ENCODE data around the gene GALNT9. TPM values are rescaled to one million over a fixed set of nuclear protein-coding genes. Genes with fewer than 3 reads are reported as not detected.
"Not testable (repeated sequence)": the region's sequence is repeated elsewhere in the genome, so short reads cannot be mapped to it uniquely, and the experiment has no call there.

GALNT9 gene
- total and polyA plus RNA-seq, 2 experiments from 2014 or later = 0.33 to 1.4 TPM

- Histone ChIP-seq H3K36me3 (ENCODE audit: low read depth) (no peaks in the 10 kb centered on the region), H3K9ac (no peak overlapping the region), H3K4me1 (ENCODE audit: insufficient read depth) (peaks cover 3% of the 10 kb centered on the region; the same call in 1 of the 2 replicates), H3K4me3 (no peak overlapping the region), H3K9me2 (ENCODE audit: insufficient read depth) (no peaks in the 10 kb centered on the region), H3K79me2 (ENCODE audit: insufficient read depth) (no peaks in the 10 kb centered on the region), H3K27ac (no peak overlapping the region), H4K20me1 (ENCODE audit: insufficient read depth) (no peaks in the 10 kb centered on the region), H3K9me3 (ENCODE audit: low read depth) (no peaks in the 10 kb centered on the region), H3K4me2 (ENCODE audit: unreplicated experiment) (no peak overlapping the region), H3F3A (ENCODE audit: insufficient read depth) (no peaks in the 10 kb centered on the region), H3K27me3 (replicated peaks; ENCODE audit: insufficient read depth) (no peaks in the 10 kb centered on the region; the same call in 1 of the 2 replicates), H2AFZ (no peak overlapping the region)
- WGBS, 2 experiments (ENCODE audit: low coverage in 1 of 2, low lambda C conversion rate in 2 of 2, missing lambda C conversion rate in 2 of 2) = 63 to 65% methylated on average over 16 of the region's 16 CpGs
- TF ChIP-seq EZH2phosphoT487 (IDR thresholded peaks at IDR 0.05; ENCODE audit: insufficient read depth, low read depth) = no peak
- no peak for TF ChIP-seq EZH2 (IDR thresholded peaks at IDR 0.05; ENCODE audit: insufficient read depth, poor library complexity, severe bottlenecking)
- DNase-seq = no peak
- in situ Hi-C loops (cut with MboI) = no loop called here
Measured at GRCh38 chr12:132359971-132360370, 30.6 kb upstream of the GALNT9 start.

DNA sequence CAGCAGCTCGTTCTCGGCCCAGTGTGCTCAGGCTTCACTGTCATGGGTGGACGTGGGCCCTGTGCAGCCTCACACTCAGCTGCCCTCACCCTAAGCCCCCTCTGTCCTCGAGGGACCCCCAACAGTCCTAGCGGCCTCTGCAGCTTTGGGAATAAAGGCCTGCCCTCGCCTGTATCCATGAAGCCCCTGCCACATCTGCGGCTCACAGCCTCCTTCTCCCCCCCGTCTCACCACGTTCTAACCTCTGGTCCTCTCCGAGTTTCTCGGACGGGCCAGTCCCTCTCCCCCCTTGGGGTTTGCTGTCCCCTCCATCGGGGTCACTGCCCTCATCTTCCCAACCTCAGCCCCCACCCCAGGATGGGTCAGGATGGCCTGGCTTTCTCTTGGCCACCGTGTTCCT lies 30.2 kb upstream of the GALNT9 start:
- TF ChIP-seq EZH2phosphoT487 (IDR thresholded peaks at IDR 0.05; ENCODE audit: insufficient read depth, low read depth) (no peak), EZH2 (IDR thresholded peaks at IDR 0.05; ENCODE audit: insufficient read depth, poor library complexity, severe bottlenecking) (no peak)
- Histone ChIP-seq H3K9ac (no peak overlapping the region), H3K9me3 (ENCODE audit: low read depth) (no peaks in the 10 kb centered on the region), H4K20me1 (ENCODE audit: insufficient read depth) (no peaks in the 10 kb centered on the region), H3K27me3 (replicated peaks; ENCODE audit: insufficient read depth) (peaks cover 1% of the 10 kb centered on the region; the same call in 1 of the 2 replicates), H3F3A (ENCODE audit: insufficient read depth) (no peaks in the 10 kb centered on the region), H3K4me3 (no peak overlapping the region), H3K79me2 (ENCODE audit: insufficient read depth) (no peaks in the 10 kb centered on the region), H3K36me3 (ENCODE audit: low read depth) (no peaks in the 10 kb centered on the region), H3K9me2 (ENCODE audit: insufficient read depth) (no peaks in the 10 kb centered on the region), H3K4me1 (ENCODE audit: insufficient read depth) (peaks cover 3% of the 10 kb centered on the region; the same call in 1 of the 2 replicates), H2AFZ (no peak overlapping the region), H3K27ac (no peak overlapping the region), H3K4me2 (ENCODE audit: unreplicated experiment) (no peak overlapping the region)
- WGBS, 2 experiments (ENCODE audit: low coverage in 1 of 2, low lambda C conversion rate in 2 of 2, missing lambda C conversion rate in 2 of 2) = 79 to 80% methylated on average over 11 of the region's 14 CpGs
- no peak for DNase-seq
- in situ Hi-C loops (cut with MboI) = no loop called here

DNA sequence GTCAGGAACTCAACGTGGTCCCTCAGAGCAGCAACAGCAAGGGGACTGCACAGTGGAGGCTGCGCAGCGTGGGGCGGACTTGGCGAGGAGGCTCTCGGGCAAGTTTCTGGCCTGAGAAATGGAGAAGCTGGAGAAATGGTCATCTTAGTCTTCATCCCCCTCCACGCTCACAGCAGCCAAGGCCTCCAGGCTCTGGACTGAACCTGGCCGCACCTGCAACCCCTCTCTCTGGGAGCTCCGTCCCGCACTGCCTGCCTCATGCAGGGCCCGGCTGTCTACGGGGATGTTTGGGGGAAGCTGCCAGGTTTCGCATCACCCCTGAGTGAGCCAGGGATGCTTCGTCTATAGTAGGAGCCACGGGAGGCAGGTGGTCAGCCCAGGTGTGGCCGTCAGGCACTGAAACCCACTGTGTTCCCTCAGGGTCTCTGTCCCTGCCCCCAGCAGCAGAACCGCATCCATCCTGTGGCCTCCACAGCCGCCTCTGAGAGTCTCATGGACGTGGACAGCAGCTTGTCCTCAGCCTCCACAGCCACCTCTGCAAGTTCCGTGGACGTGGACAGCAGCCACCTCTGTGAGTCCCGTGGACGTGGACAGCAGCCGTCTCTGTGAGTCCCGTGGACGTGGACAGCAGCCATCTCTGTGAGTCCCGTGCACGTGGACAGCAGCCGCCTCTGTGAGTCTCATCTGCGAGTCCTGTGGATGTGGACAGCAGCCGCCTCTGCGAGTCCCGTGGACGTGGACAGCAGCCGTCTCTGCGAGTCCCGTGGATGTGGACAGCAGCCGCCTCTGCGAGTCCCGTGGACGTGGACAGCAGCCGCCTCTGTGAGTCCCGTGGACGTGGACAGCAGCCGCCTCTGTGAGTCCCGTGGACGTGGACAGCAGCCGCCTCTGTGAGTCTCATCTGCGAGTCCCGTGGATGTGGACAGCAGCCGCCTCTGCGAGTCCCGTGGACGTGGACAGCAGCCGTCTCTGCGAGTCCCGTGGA lies 29.1 kb upstream of the GALNT9 start:
- not testable (repeated sequence) for H3K9me3 ChIP-seq (ENCODE audit: low read depth); H3K9me2 ChIP-seq (ENCODE audit: insufficient read depth)

GRCh38 chr12:132357623-132358186 lies 28.3 kb upstream of the GALNT9 start:
- TF ChIP-seq EZH2phosphoT487 (IDR thresholded peaks at IDR 0.05; ENCODE audit: insufficient read depth, low read depth) (no peak), EZH2 (IDR thresholded peaks at IDR 0.05; ENCODE audit: insufficient read depth, poor library complexity, severe bottlenecking) (no peak)
- in situ Hi-C loops (cut with MboI) = no loop called here
- whole genome bisulfite sequencing, 2 experiments (ENCODE audit: low coverage in 1 of 2, low lambda C conversion rate in 2 of 2, missing lambda C conversion rate in 2 of 2) = 41% methylated on average over 22 to 25 of the region's 25 CpGs

More for the DNA sequence above, 29.1 kb upstream of the GALNT9 start:
- 77 to 82% methylated on average over 23 to 34 of the region's 57 CpGs for WGBS, 2 experiments (ENCODE audit: low coverage in 1 of 2, low lambda C conversion rate in 2 of 2, missing lambda C conversion rate in 2 of 2)
- H4K20me1 ChIP-seq (ENCODE audit: insufficient read depth); H3K4me1 ChIP-seq (ENCODE audit: insufficient read depth); H3K9ac ChIP-seq; H3K27ac ChIP-seq; H3K36me3 ChIP-seq (ENCODE audit: low read depth); H3K79me2 ChIP-seq (ENCODE audit: insufficient read depth); H3K4me3 ChIP-seq; H3F3A ChIP-seq (ENCODE audit: insufficient read depth); in situ Hi-C loops (cut with MboI); H2AFZ ChIP-seq; H3K4me2 ChIP-seq (ENCODE audit: unreplicated experiment); DNase-seq: not testable (repeated sequence)
- 0 out of 2 replicates have a peak, but pooled peaks cover 12% of the 10 kb centered on the region for H3K27me3 ChIP-seq (replicated peaks; ENCODE audit: insufficient read depth)

More at GRCh38 chr12:132357623-132358186, 28.3 kb upstream of the GALNT9 start:
- Histone ChIP-seq H3K9me2 (ENCODE audit: insufficient read depth) (no peaks in the 10 kb centered on the region), H3K27ac (no peak overlapping the region), H3K9ac (no peak overlapping the region), H3K4me2 (ENCODE audit: unreplicated experiment) (no peak overlapping the region), H3F3A (ENCODE audit: insufficient read depth) (no peaks in the 10 kb centered on the region), H3K4me1 (ENCODE audit: insufficient read depth) (peaks cover 3% of the 10 kb centered on the region; the same call in 1 of the 2 replicates), H3K4me3 (no peak overlapping the region), H3K36me3 (ENCODE audit: low read depth) (no peaks in the 10 kb centered on the region), H3K27me3 (replicated peaks; ENCODE audit: insufficient read depth) (peaks cover 20% of the 10 kb centered on the region; the same call in 1 of the 2 replicates), H3K9me3 (ENCODE audit: low read depth) (no peaks in the 10 kb centered on the region), H4K20me1 (ENCODE audit: insufficient read depth) (no peaks in the 10 kb centered on the region), H2AFZ (no peak overlapping the region), H3K79me2 (ENCODE audit: insufficient read depth) (no peaks in the 10 kb centered on the region)
- no peak for DNase-seq
